ENCODE results near the gene OTUB2.

GRCh38 chr14:94054401-94054800 is 28.3 kb downstream of the OTUB2 start:
- TF ChIP-seq EZH2 (IDR thresholded peaks at IDR 0.05; ENCODE audit: low read length) (no peak), CTCF (optimal IDR thresholded peaks at IDR 0.05 in 1 of 3, IDR thresholded peaks at IDR 0.05 in 1 of 3, conservative IDR thresholded peaks at IDR 0.05 in 1 of 3; ENCODE audit: extremely low read depth in 1 of 3, insufficient read depth in 2 of 3, low read length in 3 of 3) (no peak)
